Left cardiac atrium (tissue), 4 donors: ENCODE measurements around the gene LIPM. TPM values are rescaled to one million over a fixed set of nuclear protein-coding genes. Genes with fewer than 3 reads are reported as not detected.

Source experiments
- ATAC-seq, 2 donors: fragments of 200-7000 bp; cut with Tn5 transposase; one replicate each; pipeline ENCODE4 v1.9.1; 2020; ENCODE audit warnings: mild to moderate bottlenecking in 2 of 2, moderate library complexity in 2 of 2
- DNase-seq: peaks from one replicate; pipeline ENCODE4 v3.0.0-alpha.2; 2020
- intact Hi-C, 2 donors: fragments of 100-400 bp; cut with DNase I; formaldehyde crosslinking; loops; one replicate each; pipeline versions ENCODE4 v1.14.1 to v1.15.1; 2022 to 2023
- total RNA-seq, 2 donors: library from RNA; stranded (reverse); fragmentation: NEBNext Ultra II Directional; extraction: Animal tissue kit (Norgen Biotek cat#: 25700); gene quantifications; one replicate each; pipeline ENCODE4 v1.2.1, GENCODE V29; 2021
- donor health status: DM: no; HTN: yes; CAD: no.
- donor health status: DM: no; HTN: yes; CAD: no; lungs with severe emphysema.
- donor health status: DM: yes; HTN: yes; CAD: no.
- donor health status: Dilated cardiomyopathy.

LIPM gene
- total RNA-seq, 2 donors from 2014 or later = 0.18 TPM; not detected in 1

- no peak for ATAC-seq
- no peak for DNase-seq
- intact Hi-C loops = loop anchor here in 1 of 2 donors (10.0 kb wide), 1 partner anchor 110 kb away; no protein-coding TSS in a partner anchor
Observed at GRCh38 chr10:88794731-88795130, 7.8 kb upstream of the LIPM start.

GRCh38 chr10:88800152-88801125 lies 2.1 kb upstream of the LIPM start:
- DNase-seq (peak; percentile 19), ATAC-seq (peak; percentile 59 to 98)
- intact Hi-C loops = no loop called here

GRCh38 chr10:88803641-88804040 lies 1.1 kb downstream of the LIPM start:
- intact Hi-C loops = no loop called here
- ATAC-seq (no peak), DNase-seq (no peak)

- ATAC-seq (no peak), DNase-seq (no peak)
- intact Hi-C loops = no loop called here
Observed at GRCh38 chr10:88804083-88804812, 1.7 kb downstream of the LIPM start.

GRCh38 chr10:88805361-88805760 lies 2.8 kb downstream of the LIPM start:
- intact Hi-C loops = no loop called here
- DNase-seq (no peak), ATAC-seq (no peak)

- ATAC-seq (no peak), DNase-seq (no peak)
- intact Hi-C loops = no loop called here
Observed at GRCh38 chr10:88805924-88806323, 3.4 kb downstream of the LIPM start.

GRCh38 chr10:88809621-88810020 lies 7.1 kb downstream of the LIPM start:
- ATAC-seq = no peak
- DNase-seq = no peak
- intact Hi-C loops = loop anchor here in 1 of 2 donors (5.0 to 10.0 kb wide), 2 partner anchors 122 to 225 kb away; partner anchors contain the start of genes LIPJ and RNLS

- ATAC-seq = peak in 1 of 2 donors; percentile 74
- intact Hi-C loops = loop anchor here in 1 of 2 donors (5.0 to 10.0 kb wide), 2 partner anchors 123 to 226 kb away; partner anchors contain the start of genes LIPJ and RNLS
- DNase-seq = no peak
Observed at GRCh38 chr10:88810196-88810961, 7.8 kb downstream of the LIPM start.

GRCh38 chr10:88813200-88813599 lies 10.7 kb downstream of the LIPM start:
- intact Hi-C loops = loop anchor here in 1 of 2 donors (5.0 to 10.0 kb wide), 2 partner anchors 126 to 228 kb away; partner anchors contain the start of genes LIPJ and RNLS
- ATAC-seq = no peak
- no peak for DNase-seq

GRCh38 chr10:88819290-88819689 lies 16.8 kb downstream of the LIPM start:
- no peak for ATAC-seq
- DNase-seq = no peak
- intact Hi-C loops = loop anchor here in 1 of 2 donors (10.0 kb wide), 1 partner anchor 234 kb away; the partner anchor contains the start of genes LIPJ and RNLS

- intact Hi-C loops = no loop called here
- ATAC-seq (peak; percentile 27 to 45), DNase-seq (no peak)
Observed at GRCh38 chr10:88820748-88821401, 18.3 kb downstream of the LIPM start.

GRCh38 chr10:88826388-88826787 lies 23.9 kb downstream of the LIPM start:
- intact Hi-C loops = no loop called here
- ATAC-seq (no peak), DNase-seq (no peak)

GRCh38 chr10:88827671-88828070 lies 25.1 kb downstream of the LIPM start:
- no peak for DNase-seq
- ATAC-seq = no peak
- intact Hi-C loops = no loop called here

- no peak for ATAC-seq
- no peak for DNase-seq
- intact Hi-C loops = no loop called here
Observed at GRCh38 chr10:88828310-88828709, 25.8 kb downstream of the LIPM start.

GRCh38 chr10:88830643-88831268 lies 28.2 kb downstream of the LIPM start:
- intact Hi-C loops = loop anchor here in 1 of 2 donors (10.0 kb wide), 1 partner anchor 374 kb away; the partner anchor contains the start of gene CH25H
- ATAC-seq = no peak
- no peak for DNase-seq

GRCh38 chr10:88831709-88832108 lies 29.2 kb downstream of the LIPM start:
- ATAC-seq (peak in 1 of 2 donors; percentile 52), DNase-seq (no peak)
- intact Hi-C loops = loop anchor here in 1 of 2 donors (10.0 kb wide), 1 partner anchor 373 kb away; the partner anchor contains the start of gene CH25H

- DNase-seq (no peak), ATAC-seq (no peak)
- intact Hi-C loops = loop anchor here in 1 of 2 donors (10.0 kb wide), 1 partner anchor 372 kb away; the partner anchor contains the start of gene CH25H
Observed at GRCh38 chr10:88832376-88832775, 29.8 kb downstream of the LIPM start.

- intact Hi-C loops = loop anchor here in 1 of 2 donors (10.0 kb wide), 1 partner anchor 372 kb away; the partner anchor contains the start of gene CH25H
- ATAC-seq (no peak), DNase-seq (no peak)
Observed at GRCh38 chr10:88833156-88833555, 30.6 kb downstream of the LIPM start.
